IPS-18a (cell line): ENCODE results near the gene PCDH11Y.
"Not testable (repeated sequence)": the region's sequence is repeated elsewhere in the genome, so short reads cannot be mapped to it uniquely, and the experiment has no call there.

Experiments
- H3K27ac ChIP-seq: one replicate; pipeline ENCODE4 v1.5.1; 2013; ENCODE audit warnings: low read length
- H3K27me3 ChIP-seq: one replicate; pipeline ENCODE4 v1.6.1; 2013; ENCODE audit warnings: mild to moderate bottlenecking, low read length; ENCODE audit not compliant: control insufficient read depth, insufficient read depth
- H3K36me3 ChIP-seq: one replicate; pipeline ENCODE4 v1.6.1; 2013; ENCODE audit warnings: low read depth, low read length; ENCODE audit not compliant: control insufficient read depth
- H3K4me1 ChIP-seq: one replicate; pipeline ENCODE4 v1.6.1; 2013; ENCODE audit warnings: low read depth, low read length; ENCODE audit not compliant: control insufficient read depth
- H3K4me3 ChIP-seq: one replicate; pipeline ENCODE4 v1.5.1; 2013; ENCODE audit warnings: low read length
- H3K9ac ChIP-seq: one replicate; pipeline ENCODE4 v1.6.1; 2013; ENCODE audit warnings: mild to moderate bottlenecking, low read length, moderate library complexity
- H3K9me3 ChIP-seq: one replicate; pipeline ENCODE4 v1.6.1; 2013; ENCODE audit warnings: low read depth, low read length; ENCODE audit not compliant: control insufficient read depth

Gene PCDH11Y

DNA sequence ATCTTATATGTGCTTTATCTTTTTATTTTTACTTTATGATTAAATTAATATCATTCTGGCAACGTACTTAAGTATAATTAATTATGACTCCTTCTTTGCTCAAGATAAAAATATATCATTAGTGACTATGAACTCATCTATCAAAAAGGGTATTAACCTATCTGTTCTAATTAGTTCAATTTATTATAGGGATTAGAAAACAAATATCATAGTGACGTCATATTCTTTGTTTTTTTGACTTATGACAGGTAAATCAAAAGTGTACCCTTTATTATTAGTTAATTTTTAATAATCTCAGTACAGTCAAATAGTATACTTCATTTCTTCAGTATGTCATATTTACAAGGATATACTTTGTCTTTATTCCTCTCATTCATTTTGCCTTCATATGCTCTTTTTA, 638.5 kb downstream of the PCDH11Y start:
- not testable (repeated sequence) for H3K4me1 ChIP-seq, H3K9me3 ChIP-seq, H3K9ac ChIP-seq, H3K36me3 ChIP-seq, H3K4me3 ChIP-seq, H3K27me3 ChIP-seq, H3K27ac ChIP-seq

DNA sequence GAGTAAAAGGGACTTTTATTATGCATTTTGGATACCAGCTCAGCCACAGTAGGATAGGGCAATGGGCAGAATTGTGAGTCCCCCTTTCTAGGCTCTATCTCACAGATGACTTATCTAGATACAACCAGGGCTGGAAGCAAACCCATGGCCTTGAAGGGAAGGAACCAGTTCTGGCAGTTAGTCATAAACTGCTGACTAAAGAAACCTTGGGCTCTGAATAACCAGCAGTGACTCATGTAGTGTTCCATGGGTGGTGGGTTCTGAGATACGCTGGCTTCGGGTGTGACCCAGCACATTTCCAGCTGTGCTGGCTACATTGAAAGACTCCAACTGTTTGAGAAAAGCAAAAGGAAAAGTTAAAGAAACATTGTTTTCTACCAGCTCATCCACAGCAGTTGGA, 679.2 kb downstream of the PCDH11Y start:
- H3K27ac ChIP-seq, H3K4me3 ChIP-seq, H3K27me3 ChIP-seq, H3K36me3 ChIP-seq, H3K9ac ChIP-seq, H3K9me3 ChIP-seq, H3K4me1 ChIP-seq: not testable (repeated sequence)

DNA sequence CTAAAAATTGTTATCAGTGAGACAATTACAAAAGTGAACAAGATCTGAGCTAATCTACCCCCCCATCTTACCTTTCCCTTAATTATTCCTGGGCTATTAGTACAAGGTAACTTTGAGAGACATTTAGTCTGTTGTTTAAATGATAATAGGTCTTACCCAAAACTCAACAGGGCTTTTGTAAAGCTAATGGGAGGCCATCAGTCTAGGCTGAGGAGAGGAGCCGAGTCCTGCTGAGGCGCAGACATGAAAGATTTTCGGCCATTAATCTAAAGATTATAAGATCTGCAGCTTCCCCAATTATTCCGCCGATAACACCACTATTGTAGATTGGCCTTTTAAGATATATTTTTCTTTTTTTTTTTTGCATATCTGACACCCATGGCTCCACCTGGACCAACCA, 708.6 kb downstream of the PCDH11Y start:
- not testable (repeated sequence) for H3K9ac ChIP-seq, H3K27ac ChIP-seq, H3K9me3 ChIP-seq, H3K36me3 ChIP-seq, H3K4me1 ChIP-seq, H3K27me3 ChIP-seq, H3K4me3 ChIP-seq

- H3K4me3 ChIP-seq, H3K9me3 ChIP-seq, H3K9ac ChIP-seq, H3K36me3 ChIP-seq, H3K27ac ChIP-seq, H3K27me3 ChIP-seq, H3K4me1 ChIP-seq: not testable (repeated sequence)
These were observed 709.8 kb downstream of the PCDH11Y start for GRCh38 chrY:5709788-5710381.

- H3K4me3 ChIP-seq, H3K27me3 ChIP-seq, H3K9ac ChIP-seq, H3K4me1 ChIP-seq, H3K36me3 ChIP-seq, H3K27ac ChIP-seq, H3K9me3 ChIP-seq: not testable (repeated sequence)
These were observed 761.3 kb downstream of the PCDH11Y start for GRCh38 chrY:5761403-5761802.

DNA sequence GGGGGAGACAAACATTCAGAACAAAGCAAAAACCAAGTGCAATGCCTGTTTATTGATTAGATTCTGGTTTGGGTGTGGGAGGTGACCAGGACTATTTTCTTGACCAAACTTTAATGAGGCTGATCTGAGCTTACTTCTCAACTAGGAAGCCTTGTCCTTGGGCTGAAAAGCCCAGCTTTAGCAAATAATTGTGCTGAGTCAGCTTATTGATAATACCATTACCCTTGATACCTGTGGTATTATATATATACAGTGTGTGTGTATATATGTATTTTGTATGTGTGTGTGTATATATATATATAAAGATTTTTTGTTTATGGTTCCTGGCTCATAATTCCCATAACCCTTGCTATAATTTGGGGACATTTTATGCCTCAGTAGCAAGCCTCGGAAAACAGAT, 776.4 kb downstream of the PCDH11Y start:
- not testable (repeated sequence) for H3K9me3 ChIP-seq, H3K9ac ChIP-seq, H3K4me1 ChIP-seq, H3K4me3 ChIP-seq, H3K27ac ChIP-seq, H3K36me3 ChIP-seq, H3K27me3 ChIP-seq
